HepG2 (cell line): Measurements from ENCODE around the gene CDH2.

Source experiments
- GTF2F1 ChIP-seq: fragments of 150-350 bp; IDR thresholded peaks from 2 replicates; pipeline ENCODE4 v1.6.1; 2014; ENCODE audit warnings: low read length
- MTF1 ChIP-seq: sonication (generic); formaldehyde crosslinking; IDR thresholded peaks from 2 replicates; pipeline ENCODE4 v1.5.0; 2020; ENCODE audit warnings: missing genetic modification reagents
- PHF5A ChIP-seq: IDR thresholded peaks from one replicate; pipeline ENCODE4 v1.6.1; 2018; ENCODE audit warnings: low read depth, missing genetic modification reagents; ENCODE audit not compliant: unreplicated experiment
- PRPF4 ChIP-seq: fragments of 200-400 bp; formaldehyde crosslinking; IDR thresholded peaks from 2 replicates; pipeline ENCODE4 v1.6.1; 2016; ENCODE audit warnings: low read length, low read depth; ENCODE audit not compliant: poor library complexity, severe bottlenecking
- SETDB1 ChIP-seq: sonication (generic); formaldehyde crosslinking; IDR thresholded peaks from 2 replicates; pipeline ENCODE4 v1.5.1; 2020; ENCODE audit warnings: missing genetic modification reagents, mild to moderate bottlenecking, borderline replicate concordance
- SP140L ChIP-seq: sonication (generic); formaldehyde crosslinking; IDR thresholded peaks from 2 replicates; pipeline ENCODE4 v1.4.0; 2020; ENCODE audit warnings: missing genetic modification reagents, borderline replicate concordance
- TEAD2 ChIP-seq: sonication (generic); formaldehyde crosslinking; IDR thresholded peaks from 2 replicates; pipeline ENCODE4 v1.9.0; 2021; ENCODE audit warnings: missing genetic modification reagents
- ZNF331 ChIP-seq: sonication (generic); formaldehyde crosslinking; IDR thresholded peaks from 2 replicates; pipeline ENCODE4 v1.4.0; 2020; ENCODE audit warnings: missing genetic modification reagents
- TF ChIP-seq, protein P1 (sequence below): sonication (generic); formaldehyde crosslinking; IDR thresholded peaks from 2 replicates; pipeline ENCODE4 v1.5.0; 2020; ENCODE audit warnings: mild to moderate bottlenecking, missing genetic modification reagents, moderate library complexity
- TF ChIP-seq, protein P2 (sequence below): IDR thresholded peaks from 2 replicates; pipeline ENCODE4 v1.6.1; 2016; ENCODE audit warnings: mild to moderate bottlenecking
- TF ChIP-seq, protein P3 (sequence below): sonication (generic); formaldehyde crosslinking; IDR thresholded peaks from 2 replicates; pipeline ENCODE4 v1.4.0; 2020; ENCODE audit warnings: mild to moderate bottlenecking, low read depth, missing genetic modification reagents

DNA sequence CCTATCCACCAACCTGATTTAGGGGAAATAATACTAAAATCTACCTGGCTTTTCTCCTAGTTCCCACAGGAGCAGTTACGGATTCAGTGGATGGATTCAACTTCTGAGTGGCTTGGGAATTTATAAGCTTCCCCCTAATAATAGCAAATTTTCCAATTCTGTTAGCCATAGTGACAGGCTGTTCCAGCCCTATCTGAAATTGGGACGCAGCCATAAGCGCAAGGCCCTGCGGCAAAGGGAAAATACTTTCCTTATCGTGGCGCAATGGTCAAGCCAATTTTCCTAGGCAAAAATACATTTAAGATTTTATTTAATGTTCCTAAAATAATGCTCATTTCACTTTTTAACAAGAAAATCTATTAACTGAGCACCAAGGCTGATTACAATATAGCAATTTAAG, 49.7 kb downstream of the CDH2 start:
- TF ChIP-seq, protein P1, sequence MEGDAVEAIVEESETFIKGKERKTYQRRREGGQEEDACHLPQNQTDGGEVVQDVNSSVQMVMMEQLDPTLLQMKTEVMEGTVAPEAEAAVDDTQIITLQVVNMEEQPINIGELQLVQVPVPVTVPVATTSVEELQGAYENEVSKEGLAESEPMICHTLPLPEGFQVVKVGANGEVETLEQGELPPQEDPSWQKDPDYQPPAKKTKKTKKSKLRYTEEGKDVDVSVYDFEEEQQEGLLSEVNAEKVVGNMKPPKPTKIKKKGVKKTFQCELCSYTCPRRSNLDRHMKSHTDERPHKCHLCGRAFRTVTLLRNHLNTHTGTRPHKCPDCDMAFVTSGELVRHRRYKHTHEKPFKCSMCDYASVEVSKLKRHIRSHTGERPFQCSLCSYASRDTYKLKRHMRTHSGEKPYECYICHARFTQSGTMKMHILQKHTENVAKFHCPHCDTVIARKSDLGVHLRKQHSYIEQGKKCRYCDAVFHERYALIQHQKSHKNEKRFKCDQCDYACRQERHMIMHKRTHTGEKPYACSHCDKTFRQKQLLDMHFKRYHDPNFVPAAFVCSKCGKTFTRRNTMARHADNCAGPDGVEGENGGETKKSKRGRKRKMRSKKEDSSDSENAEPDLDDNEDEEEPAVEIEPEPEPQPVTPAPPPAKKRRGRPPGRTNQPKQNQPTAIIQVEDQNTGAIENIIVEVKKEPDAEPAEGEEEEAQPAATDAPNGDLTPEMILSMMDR (CRISPR knock-in tag): no peak
- TF ChIP-seq PRPF4 (no peak), PHF5A (CRISPR knock-in tag) (no peak), SETDB1 (CRISPR knock-in tag) (no peak), MTF1 (CRISPR knock-in tag) (no peak), SP140L (CRISPR knock-in tag) (no peak), GTF2F1 (no peak), ZNF331 (CRISPR knock-in tag) (no peak), TEAD2 (no peak)
- TF ChIP-seq, protein P2, sequence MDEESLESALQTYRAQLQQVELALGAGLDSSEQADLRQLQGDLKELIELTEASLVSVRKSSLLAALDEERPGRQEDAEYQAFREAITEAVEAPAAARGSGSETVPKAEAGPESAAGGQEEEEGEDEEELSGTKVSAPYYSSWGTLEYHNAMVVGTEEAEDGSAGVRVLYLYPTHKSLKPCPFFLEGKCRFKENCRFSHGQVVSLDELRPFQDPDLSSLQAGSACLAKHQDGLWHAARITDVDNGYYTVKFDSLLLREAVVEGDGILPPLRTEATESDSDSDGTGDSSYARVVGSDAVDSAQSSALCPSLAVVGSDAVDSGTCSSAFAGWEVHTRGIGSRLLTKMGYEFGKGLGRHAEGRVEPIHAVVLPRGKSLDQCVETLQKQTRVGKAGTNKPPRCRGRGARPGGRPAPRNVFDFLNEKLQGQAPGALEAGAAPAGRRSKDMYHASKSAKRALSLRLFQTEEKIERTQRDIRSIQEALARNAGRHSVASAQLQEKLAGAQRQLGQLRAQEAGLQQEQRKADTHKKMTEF (CRISPR knock-in tag): no peak
- TF ChIP-seq, protein P3, sequence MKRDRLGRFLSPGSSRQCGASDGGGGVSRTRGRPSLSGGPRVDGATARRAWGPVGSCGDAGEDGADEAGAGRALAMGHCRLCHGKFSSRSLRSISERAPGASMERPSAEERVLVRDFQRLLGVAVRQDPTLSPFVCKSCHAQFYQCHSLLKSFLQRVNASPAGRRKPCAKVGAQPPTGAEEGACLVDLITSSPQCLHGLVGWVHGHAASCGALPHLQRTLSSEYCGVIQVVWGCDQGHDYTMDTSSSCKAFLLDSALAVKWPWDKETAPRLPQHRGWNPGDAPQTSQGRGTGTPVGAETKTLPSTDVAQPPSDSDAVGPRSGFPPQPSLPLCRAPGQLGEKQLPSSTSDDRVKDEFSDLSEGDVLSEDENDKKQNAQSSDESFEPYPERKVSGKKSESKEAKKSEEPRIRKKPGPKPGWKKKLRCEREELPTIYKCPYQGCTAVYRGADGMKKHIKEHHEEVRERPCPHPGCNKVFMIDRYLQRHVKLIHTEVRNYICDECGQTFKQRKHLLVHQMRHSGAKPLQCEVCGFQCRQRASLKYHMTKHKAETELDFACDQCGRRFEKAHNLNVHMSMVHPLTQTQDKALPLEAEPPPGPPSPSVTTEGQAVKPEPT (CRISPR knock-in tag): no peak
